K562 (cell line): Measurements from ENCODE around the gene SH3BP5L. TPM values are rescaled to one million over a fixed set of nuclear protein-coding genes. Genes with fewer than 3 reads are reported as not detected.

Experiments
- CBFB ChIP-seq: sonication (generic); formaldehyde crosslinking; IDR thresholded peaks from 2 replicates; pipeline ENCODE4 v1.4.0; 2020; ENCODE audit warnings: mild to moderate bottlenecking, missing genetic modification reagents
- CREB1 ChIP-seq, 2 experiments: sonication (generic) in 1 of 2; formaldehyde crosslinking in 1 of 2; IDR thresholded peaks; 2 replicates each; pipeline versions ENCODE4 v1.6.1 to v1.8.0; 2012 to 2022; ENCODE audit warnings: inconsistent platforms in 1 of 2, mild to moderate bottlenecking in 1 of 2, missing genetic modification reagents in 1 of 2, moderate library complexity in 1 of 2
- E2F5 ChIP-seq: sonication (generic); formaldehyde crosslinking; IDR thresholded peaks from 2 replicates; pipeline ENCODE4 v1.8.0; 2022; ENCODE audit warnings: mild to moderate bottlenecking, missing genetic modification reagents
- FOXA1 ChIP-seq: fragments of 450-650 bp; IDR thresholded peaks from 2 replicates; pipeline ENCODE4 v1.6.1; 2016; ENCODE audit warnings: mild to moderate bottlenecking, borderline replicate concordance
- GATAD2A ChIP-seq: fragments of 450-650 bp; IDR thresholded peaks from 2 replicates; pipeline ENCODE4 v1.6.1; 2017
- RAD21 ChIP-seq, 2 experiments: fragments of 250-450 bp in 1 of 2; fragments of 450-650 bp in 1 of 2; sonication (Bioruptor Pico) in 1 of 2; formaldehyde crosslinking in 1 of 2; IDR thresholded peaks in 1 of 2; conservative IDR thresholded peaks in 1 of 2; 2 replicates each; pipeline versions ENCODE4 v1.4.0 to v1.8.0; 2020 to 2022; ENCODE audit warnings: mild to moderate bottlenecking in 2 of 2, moderate library complexity in 1 of 2
- RB1 ChIP-seq: fragments of 450-650 bp; IDR thresholded peaks from 2 replicates; pipeline ENCODE4 v1.6.1; 2017; ENCODE audit warnings: low read depth, mild to moderate bottlenecking
- SMAD4 ChIP-seq: fragments of 250-450 bp; sonication (Bioruptor Pico); conservative IDR thresholded peaks from 2 replicates; pipeline ENCODE4 v1.8.0; 2021; ENCODE audit warnings: inconsistent platforms, mild to moderate bottlenecking, moderate library complexity
- SMC3 ChIP-seq: conservative IDR thresholded peaks from 2 replicates; pipeline ENCODE4 v1.6.1; 2011; ENCODE audit warnings: low read depth, low read length, improper control_type of control experiment; ENCODE audit not compliant: insufficient read depth
- SRSF9 ChIP-seq: fragments of 200-400 bp; formaldehyde crosslinking; IDR thresholded peaks from 2 replicates; pipeline ENCODE4 v1.6.1; 2017; ENCODE audit warnings: low read depth, low read length, borderline replicate concordance
- TFAP4 ChIP-seq: sonication (generic); formaldehyde crosslinking; IDR thresholded peaks from 2 replicates; pipeline ENCODE4 v1.8.0; 2022; ENCODE audit warnings: missing genetic modification reagents, mild to moderate bottlenecking, moderate library complexity, borderline replicate concordance
- TOE1 ChIP-seq, 2 experiments: fragments of 450-650 bp in 1 of 2; sonication (generic) in 1 of 2; formaldehyde crosslinking in 1 of 2; IDR thresholded peaks; 2 replicates each; pipeline versions ENCODE4 v1.7.1 to v1.8.0; 2016 to 2022; ENCODE audit warnings: borderline replicate concordance in 2 of 2, mild to moderate bottlenecking in 2 of 2, antibody characterized with exemption in 1 of 2, inconsistent platforms in 1 of 2, low read depth in 1 of 2, missing genetic modification reagents in 1 of 2, moderate library complexity in 1 of 2
- ZNF609 ChIP-seq: sonication (generic); formaldehyde crosslinking; IDR thresholded peaks from 2 replicates; pipeline ENCODE4 v1.8.1; 2023; ENCODE audit warnings: missing genetic modification reagents, mild to moderate bottlenecking, borderline replicate concordance
- ZNF740 ChIP-seq, 3 experiments: fragments of 200-800 bp in 1 of 3; sonication (Bioruptor generic) in 1 of 3; sonication (generic) in 1 of 3; formaldehyde crosslinking in 1 of 3; IDR thresholded peaks; 2 replicates each; pipeline versions ENCODE4 v1.6.1 to v1.8.0; 2016 to 2022; ENCODE audit warnings: mild to moderate bottlenecking in 2 of 3, missing compliant biosample characterization in 2 of 3, missing genetic modification characterization in 2 of 3, missing genetic modification reagents in 1 of 3
- polyA plus RNA-seq, 8 experiments: library from polyadenylated mRNA; depleted of rRNA in 4 of 8; stranded (reverse) in 5 of 8; unstranded in 3 of 8; fragments of >200 nt; fragmentation: Nextera tagmentation in 2 of 8; fragmentation: Illumina TruSeq in 1 of 8; extraction: Ambion mirVana in 2 of 8; extraction: Trizol in 1 of 8; gene quantifications; 2 replicates each; pipeline versions ENCODE4 v1.2.1 to v1.2.3, GENCODE V29; 2011 to 2014; ENCODE audit warnings: inconsistent platforms in 1 of 8, missing spikeins in 1 of 8
- total RNA-seq, 7 experiments: library from RNA; depleted of rRNA in 6 of 7; stranded (reverse); fragments of >200 nt in 6 of 7; fragmentation: Illumina TruSeq in 2 of 7; extraction: Trizol in 2 of 7; gene quantifications; 2 replicates each; pipeline versions ENCODE4 v1.2.1 to v1.2.3, GENCODE V29; 2011 to 2021; ENCODE audit warnings: low replicate concordance in 1 of 7
- TF ChIP-seq, protein P1 (sequence below): fragments of 450-650 bp; IDR thresholded peaks from 2 replicates; pipeline ENCODE4 v1.6.1; 2016

SH3BP5L gene
- total and polyA plus RNA-seq, 9 of the 15 experiments (the other 6 are each of a cell fraction or from before 2014, with no cell fraction given): 1.9 to 26.5 (median 15.8) TPM

- TF ChIP-seq ZNF740 (CRISPR knock-in tag; IDR thresholded peaks at IDR 0.05) (peak; percentile 94), ZNF740 (tag; IDR thresholded peaks at IDR 0.05) (peak in 1 of 2 experiments; percentile 87; a peak in 2 of 4 replicates), RAD21 (CRISPR knock-in tag; conservative IDR thresholded peaks at IDR 0.05 in 1 of 2, IDR thresholded peaks at IDR 0.05 in 1 of 2) (0 out of 4 replicates have a peak, but pooled peaks of 1 of the 2 experiments have one; percentile 13), ZNF609 (0 out of 2 replicates have a peak, but pooled peaks have one; percentile 74), CBFB (CRISPR knock-in tag) (peak; percentile 59; the same call in 1 of the 2 replicates), E2F5 (0 out of 2 replicates have a peak, but pooled peaks have one; percentile 55), GATAD2A (0 out of 2 replicates have a peak, but pooled peaks have one; percentile 62), SRSF9 (no peak), SMAD4 (peak; percentile 49; the same call in 1 of the 2 replicates), SMC3 (no peak), FOXA1 (no peak), TOE1 (IDR thresholded peaks at IDR 0.05; ENCODE audit: borderline replicate concordance) (peak; percentile 81), TOE1 (CRISPR knock-in tag; IDR thresholded peaks at IDR 0.05; ENCODE audit: borderline replicate concordance, low read depth) (peak; percentile 83; the same call in 1 of the 2 replicates), CREB1 (IDR thresholded peaks at IDR 0.05) (peak; percentile 94), CREB1 (CRISPR knock-in tag; IDR thresholded peaks at IDR 0.05) (peak; percentile 95), RB1 (peak; percentile 46), TFAP4 (CRISPR knock-in tag) (peak; percentile 79; the same call in 1 of the 2 replicates)
- TF ChIP-seq, protein P1, sequence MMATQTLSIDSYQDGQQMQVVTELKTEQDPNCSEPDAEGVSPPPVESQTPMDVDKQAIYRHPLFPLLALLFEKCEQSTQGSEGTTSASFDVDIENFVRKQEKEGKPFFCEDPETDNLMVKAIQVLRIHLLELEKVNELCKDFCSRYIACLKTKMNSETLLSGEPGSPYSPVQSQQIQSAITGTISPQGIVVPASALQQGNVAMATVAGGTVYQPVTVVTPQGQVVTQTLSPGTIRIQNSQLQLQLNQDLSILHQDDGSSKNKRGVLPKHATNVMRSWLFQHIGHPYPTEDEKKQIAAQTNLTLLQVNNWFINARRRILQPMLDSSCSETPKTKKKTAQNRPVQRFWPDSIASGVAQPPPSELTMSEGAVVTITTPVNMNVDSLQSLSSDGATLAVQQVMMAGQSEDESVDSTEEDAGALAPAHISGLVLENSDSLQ: peak; percentile 65
These were observed 12.8 kb upstream of the SH3BP5L start (continued) for GRCh38 chr1:248838357-248839167.
